Activated B cell treated with CpG ODN at 0.5 μM for 24 hours (primary cell): ENCODE results near the gene MROH8. TPM values are rescaled to one million over a fixed set of nuclear protein-coding genes. Genes with fewer than 3 reads are reported as not detected.

Source experiments
- ATAC-seq: fragments of 200-7000 bp; cut with Tn5 transposase; one replicate; pipeline ENCODE4 v1.10.0; 2021; ENCODE audit warnings: low read depth, mild to moderate bottlenecking, moderate library complexity
- CTCF ChIA-PET: fragments of 350-600 bp; sonication (Branson Sonifier 250); formaldehyde crosslinking; loops from one replicate; lab custom pipeline; 2021; ENCODE audit warnings: antibody characterized with exemption; lab: Charles Lee
- POLR2A ChIA-PET: fragments of 350-600 bp; sonication (Branson Sonifier 250); formaldehyde crosslinking; loops from one replicate; lab custom pipeline; 2021; ENCODE audit warnings: antibody characterized with exemption; lab: Charles Lee
- DNase-seq: peaks from one replicate; pipeline ENCODE4 v3.0.0; 2022
- H3K27ac Mint-ChIP-seq: one replicate; pipeline ENCODE4 v1.8.0; 2020; ENCODE audit warnings: mixed read lengths
- H3K27me3 Mint-ChIP-seq: one replicate; pipeline ENCODE4 v1.8.0; 2021; ENCODE audit warnings: mixed read lengths
- H3K36me3 Mint-ChIP-seq: one replicate; pipeline ENCODE4 v1.8.0; 2021; ENCODE audit warnings: low read depth, mixed read lengths
- H3K4me1 Mint-ChIP-seq: one replicate; pipeline ENCODE4 v1.8.0; 2021; ENCODE audit warnings: mixed read lengths
- H3K4me3 Mint-ChIP-seq: one replicate; pipeline ENCODE4 v1.8.0; 2020; ENCODE audit warnings: mild to moderate bottlenecking, mixed read lengths
- H3K9me3 Mint-ChIP-seq: one replicate; pipeline ENCODE4 v1.8.0; 2020; ENCODE audit warnings: mixed read lengths
- intact Hi-C: fragments of 100-400 bp; cut with micrococcal nuclease; formaldehyde crosslinking; loops from one replicate; pipeline ENCODE4 v1.15.1; 2024
- total RNA-seq: library from RNA; stranded (reverse); gene quantifications from 2 replicates; pipeline ENCODE4 v1.2.3, GENCODE V29; 2022
- TF ChIP-seq, protein P1 (sequence below): fragments of 200-600 bp; IDR thresholded peaks from one replicate; pipeline ENCODE4 v1.8.0; 2022; ENCODE audit warnings: antibody characterized with exemption, mild to moderate bottlenecking

The MROH8 gene
- total RNA-seq, 1 donor from 2014 or later: 5.9 TPM

DNA sequence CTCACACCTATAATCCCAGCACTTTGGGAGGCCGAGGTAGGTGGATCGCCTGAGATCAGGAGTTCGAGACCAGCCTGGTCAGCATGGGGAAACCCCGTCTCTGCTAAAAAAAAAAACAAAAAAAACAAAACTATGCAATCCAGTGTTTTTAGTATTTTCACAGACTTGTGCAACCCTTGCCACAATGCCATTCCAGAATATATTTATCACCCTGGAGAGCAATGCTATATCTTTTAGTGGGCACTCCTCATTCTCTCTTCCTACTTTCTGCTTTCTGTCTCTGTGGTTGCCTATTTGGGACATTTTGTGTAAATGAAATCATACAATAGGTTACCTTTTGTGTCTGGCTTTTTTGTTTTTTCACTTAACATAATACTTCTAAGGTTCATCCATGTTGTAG is 39.1 kb upstream of the MROH8 start:
- POLR2A ChIA-PET: interaction anchor here (0.6 kb wide), 1 partner anchor 148 kb away, joined by 4 read pairs; no protein-coding TSS in a partner anchor
- CTCF ChIA-PET: no interaction called here
- no peak overlapping the region for H3K27ac Mint-ChIP-seq

DNA sequence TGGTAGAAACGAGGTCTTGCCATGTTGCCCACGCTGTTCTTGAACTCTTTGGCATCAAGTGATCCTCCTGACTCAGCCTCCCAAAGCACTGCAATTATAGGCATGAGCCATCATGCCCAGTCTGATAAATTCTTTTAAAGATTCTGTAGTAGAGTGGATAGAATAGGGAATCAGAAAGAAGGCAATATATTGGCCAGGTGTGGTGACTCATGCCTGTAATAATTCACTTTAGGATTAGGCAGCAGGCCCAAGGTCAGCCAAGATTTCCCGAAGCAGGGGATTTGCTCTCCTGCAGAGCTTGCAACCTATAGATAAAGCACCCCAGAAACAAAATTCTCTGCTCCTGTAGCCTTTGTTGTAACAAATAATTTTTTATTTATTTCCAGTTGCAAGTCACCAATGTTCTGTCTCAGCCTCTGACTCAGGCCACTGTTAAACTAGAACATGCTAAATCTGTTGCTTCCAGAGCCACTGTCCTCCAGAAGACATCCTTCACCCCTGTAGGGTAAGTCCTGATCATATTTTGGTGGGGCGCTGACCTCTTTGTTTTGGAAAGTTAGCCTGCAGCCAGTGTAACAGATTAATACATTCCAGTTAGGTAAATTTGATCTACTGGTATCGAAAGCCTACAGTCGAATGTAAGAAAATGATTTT is 30.4 kb upstream of the MROH8 start:
- DNase-seq: no peak
- Mint-ChIP-seq H3K4me1 (no peaks in the 10 kb centered on the region), H3K4me3 (no peak overlapping the region), H3K36me3 (peaks cover 74% of the 10 kb centered on the region), H3K9me3 (no peaks in the 10 kb centered on the region), H3K27ac (no peak overlapping the region), H3K27me3 (no peaks in the 10 kb centered on the region)
- no peak for ATAC-seq
- TF ChIP-seq, protein P1, sequence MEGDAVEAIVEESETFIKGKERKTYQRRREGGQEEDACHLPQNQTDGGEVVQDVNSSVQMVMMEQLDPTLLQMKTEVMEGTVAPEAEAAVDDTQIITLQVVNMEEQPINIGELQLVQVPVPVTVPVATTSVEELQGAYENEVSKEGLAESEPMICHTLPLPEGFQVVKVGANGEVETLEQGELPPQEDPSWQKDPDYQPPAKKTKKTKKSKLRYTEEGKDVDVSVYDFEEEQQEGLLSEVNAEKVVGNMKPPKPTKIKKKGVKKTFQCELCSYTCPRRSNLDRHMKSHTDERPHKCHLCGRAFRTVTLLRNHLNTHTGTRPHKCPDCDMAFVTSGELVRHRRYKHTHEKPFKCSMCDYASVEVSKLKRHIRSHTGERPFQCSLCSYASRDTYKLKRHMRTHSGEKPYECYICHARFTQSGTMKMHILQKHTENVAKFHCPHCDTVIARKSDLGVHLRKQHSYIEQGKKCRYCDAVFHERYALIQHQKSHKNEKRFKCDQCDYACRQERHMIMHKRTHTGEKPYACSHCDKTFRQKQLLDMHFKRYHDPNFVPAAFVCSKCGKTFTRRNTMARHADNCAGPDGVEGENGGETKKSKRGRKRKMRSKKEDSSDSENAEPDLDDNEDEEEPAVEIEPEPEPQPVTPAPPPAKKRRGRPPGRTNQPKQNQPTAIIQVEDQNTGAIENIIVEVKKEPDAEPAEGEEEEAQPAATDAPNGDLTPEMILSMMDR: no peak
- POLR2A ChIA-PET: interaction anchor here (0.7 kb wide), 1 partner anchor 179 kb away, joined by 6 read pairs; no protein-coding TSS in a partner anchor
- intact Hi-C loops: no loop called here
- CTCF ChIA-PET: no interaction called here

More for the DNA sequence above, 39.1 kb upstream of the MROH8 start:
- H3K9me3 Mint-ChIP-seq: no peaks in the 10 kb centered on the region
- no peak overlapping the region for H3K4me3 Mint-ChIP-seq
- H3K4me1 Mint-ChIP-seq: peaks cover 4% of the 10 kb centered on the region
- intact Hi-C loops: no loop called here
- DNase-seq (no peak), ATAC-seq (no peak)
- no peaks in the 10 kb centered on the region for H3K27me3 Mint-ChIP-seq
- TF ChIP-seq, protein P1: no peak
- peaks cover 79% of the 10 kb centered on the region for H3K36me3 Mint-ChIP-seq

- Mint-ChIP-seq H3K9me3 (no peaks in the 10 kb centered on the region), H3K36me3 (peaks cover 74% of the 10 kb centered on the region), H3K4me1 (no peaks in the 10 kb centered on the region), H3K27me3 (no peaks in the 10 kb centered on the region), H3K4me3 (no peak overlapping the region), H3K27ac (no peak overlapping the region)
- no peak for DNase-seq
- intact Hi-C loops: no loop called here
- ChIA-PET POLR2A (no interaction called here), CTCF (no interaction called here)
- no peak for ATAC-seq
- TF ChIP-seq, protein P1: no peak
These were observed 29.8 kb upstream of the MROH8 start for GRCh38 chr20:37209193-37209592.

DNA sequence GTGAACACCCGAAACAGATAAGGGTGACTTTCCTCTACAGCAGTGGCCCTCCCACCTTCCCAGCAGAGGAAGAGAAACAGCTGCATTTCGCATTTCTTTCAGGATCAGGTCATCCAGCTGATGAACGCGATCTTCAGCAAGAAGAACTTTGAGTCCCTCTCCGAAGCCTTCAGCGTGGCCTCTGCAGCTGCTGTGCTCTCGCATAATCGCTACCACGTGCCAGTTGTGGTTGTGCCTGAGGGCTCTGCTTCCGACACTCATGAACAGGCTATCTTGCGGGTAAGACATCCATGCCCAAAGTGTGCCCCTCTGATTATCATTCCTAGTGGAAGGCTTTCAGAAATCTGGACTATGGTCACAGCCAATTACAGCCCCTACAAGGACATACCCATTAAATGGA is 27.8 kb upstream of the MROH8 start:
- TF ChIP-seq, protein P1: no peak
- ChIA-PET CTCF (no interaction called here), POLR2A (no interaction called here)
- H3K27ac Mint-ChIP-seq: no peak overlapping the region
- no peaks in the 10 kb centered on the region for H3K9me3 Mint-ChIP-seq
- DNase-seq (no peak), ATAC-seq (no peak)
- intact Hi-C loops: no loop called here
- no peaks in the 10 kb centered on the region for H3K27me3 Mint-ChIP-seq
- peaks cover 71% of the 10 kb centered on the region for H3K36me3 Mint-ChIP-seq
- H3K4me3 Mint-ChIP-seq: no peak overlapping the region
- H3K4me1 Mint-ChIP-seq: no peaks in the 10 kb centered on the region

DNA sequence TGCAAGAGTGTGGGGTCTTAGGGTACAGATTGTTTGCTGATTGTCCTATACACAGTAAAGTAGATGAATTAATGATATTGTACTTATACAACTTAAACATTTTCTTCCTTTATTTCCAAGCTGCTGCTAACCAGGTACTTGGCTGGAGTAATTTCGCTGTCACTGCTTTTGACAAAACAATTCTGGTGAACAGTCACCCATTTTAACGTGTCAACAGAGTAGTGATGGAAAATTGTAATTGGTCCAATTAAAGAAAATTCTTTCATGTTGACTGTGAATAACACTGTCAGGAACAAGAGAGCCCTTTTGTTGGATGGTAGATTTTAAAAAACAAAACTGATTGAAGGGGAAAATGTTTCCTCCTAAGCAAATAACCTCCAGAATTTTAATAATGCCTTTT is 26.4 kb upstream of the MROH8 start:
- DNase-seq (no peak), ATAC-seq (no peak)
- intact Hi-C loops: no loop called here
- no peaks in the 10 kb centered on the region for H3K9me3 Mint-ChIP-seq
- CTCF ChIA-PET: interaction anchor here (1.0 to 1.4 kb wide), 2 partner anchors 10 to 329 kb away, joined by 3 to 4 read pairs; no protein-coding TSS in a partner anchor
- H3K4me3 Mint-ChIP-seq: no peak overlapping the region
- peaks cover 79% of the 10 kb centered on the region for H3K36me3 Mint-ChIP-seq
- POLR2A ChIA-PET: no interaction called here
- no peak overlapping the region for H3K27ac Mint-ChIP-seq
- no peaks in the 10 kb centered on the region for H3K4me1 Mint-ChIP-seq
- H3K27me3 Mint-ChIP-seq: no peaks in the 10 kb centered on the region
- TF ChIP-seq, protein P1: no peak
